Heart left ventricle (tissue), 16 donors: ENCODE results near the gene ETV7. TPM values are rescaled to one million over a fixed set of nuclear protein-coding genes. Genes with fewer than 3 reads are reported as not detected.
A peak's percentile ranks its signal among the peaks of the same experiment; 100 is the strongest.

Experiments used
- ATAC-seq, 4 donors: fragments of 200-7000 bp; cut with Tn5 transposase; one replicate each; pipeline ENCODE4 v1.9.1; 2020 to 2022; ENCODE audit warnings: moderate library complexity in 4 of 4, mild to moderate bottlenecking in 3 of 4, moderate number of reproducible peaks in 1 of 4
- DNase-seq, 5 donors: peaks; one replicate each; pipeline ENCODE4 v3.0.0-alpha.2; 2020
- H3K27ac ChIP-seq, 12 donors: fragments of 200-600 bp; sonication (generic) in 4 of 12; one replicate each; pipeline versions ENCODE4 v1.5.0 to v1.8.0; 2016 to 2022; ENCODE audit warnings: mild to moderate bottlenecking in 2 of 12
- H3K27me3 ChIP-seq, 9 donors: fragments of 200-600 bp; sonication (generic) in 2 of 9; one replicate each; pipeline versions ENCODE4 v1.5.1 to v1.8.0; 2016 to 2022; ENCODE audit warnings: mild to moderate bottlenecking in 3 of 9
- H3K36me3 ChIP-seq, 9 donors: fragments of 200-600 bp; sonication (generic) in 2 of 9; one replicate each; pipeline versions ENCODE4 v1.5.0 to v1.8.0; 2018 to 2022; ENCODE audit warnings: mild to moderate bottlenecking in 2 of 9
- H3K4me1 ChIP-seq, 12 donors: fragments of 200-600 bp; sonication (generic) in 4 of 12; one replicate each; pipeline versions ENCODE4 v1.5.0 to v1.8.0; 2016 to 2022; ENCODE audit warnings: mild to moderate bottlenecking in 3 of 12
- H3K4me3 ChIP-seq, 12 donors: fragments of 200-600 bp; sonication (generic) in 4 of 12; one replicate each; pipeline versions ENCODE4 v1.5.0 to v1.8.0; 2017 to 2022; ENCODE audit warnings: mild to moderate bottlenecking in 9 of 12, moderate library complexity in 4 of 12
- H3K9me3 ChIP-seq, 12 donors: fragments of 200-600 bp; sonication (generic) in 4 of 12; one replicate each; pipeline versions ENCODE4 v1.5.0 to v1.8.0; 2016 to 2022; ENCODE audit warnings: mild to moderate bottlenecking in 1 of 12
- POLR2A ChIP-seq, 2 donors: fragments of 450-650 bp; IDR thresholded peaks; one replicate each; pipeline ENCODE4 v1.6.1; 2017; ENCODE audit warnings: antibody characterized with exemption in 2 of 2, mild to moderate bottlenecking in 2 of 2, moderate library complexity in 2 of 2
- WGBS, 4 donors: extraction: QIAGEN DNeasy Blood & Tissue Kit in 2 of 4; methylation state at CpG; one replicate each; pipeline versions ENCODE4 v1.1.5 to v1.1.7; 2013 to 2018; 5-methylcytosine and 5-hydroxymethylcytosine counted together
- intact Hi-C, 10 donors: fragments of 100-400 bp; cut with DNase I; formaldehyde crosslinking; loops; one replicate each; pipeline versions ENCODE4 v1.11.1 to v1.14.2; 2022
- polyA plus RNA-seq, 2 donors: library from polyadenylated mRNA; stranded (reverse); fragments of 200-250 nt; gene quantifications; one replicate each; pipeline ENCODE4 v1.2.3, GENCODE V29; 2013
- total RNA-seq, 9 donors: library from RNA; depleted of rRNA in 2 of 9; stranded (reverse); fragments of >200 nt in 2 of 9; fragmentation: NEBNext Ultra II Directional in 3 of 9; extraction: Animal tissue kit (Norgen Biotek cat#: 25700) in 3 of 9; gene quantifications; one replicate each; pipeline versions ENCODE4 v1.1.0 to v1.2.4, GENCODE V29; 2016 to 2023
- TF ChIP-seq, protein P1 (sequence below), 12 donors: fragments of 200-600 bp; sonication (generic) in 4 of 12; IDR thresholded peaks; one replicate each; pipeline versions ENCODE4 v1.5.0 to v1.8.0; 2018 to 2022; ENCODE audit warnings: antibody characterized with exemption in 12 of 12, mild to moderate bottlenecking in 5 of 12
- donor health status: ischemic (EF 13 %, LVEDD 7.1; RV severe dilation, severe dysfunction).
- donor health status: healthy with polysubstance abuse.
- donor health status: DM: no; HTN: yes; CAD: no.
- donor health status: DM: no; HTN: no; CAD: no.
- donor health status: ischemic (EF 25% LVEDD 6.9; RV normal size, moderate dysfunction).
- donor health status: ischemic (EF 25% LVEDD 5.7; RV mildly dilated, moderate dysfunction).
- donor health status: healthy.
- donor health status: DM: yes; HTN: yes; CAD: no.
- donor health status: ischemic (EF 35%, LVEDD 5.7; RV mildly dilated, moderate dysfunction).
- donor health status: nonischemic (EF 11% LVEDD 7.7; RV severe dilation, severe dysfunction).
- donor health status: DM: yes; HTN: yes; CAD: no.
- donor health status: PGD.
- donor health status: ischemic (EF 29% LVEDD 5.4; RV normal size, mild dysfunction).
- donor health status: nonischemic (EF 23%, LVEDD 6.1; RV moderate dilation, normal function).

ETV7 gene
- total and polyA plus RNA-seq, 11 donors: 0.06 to 5.1 (median 0.31) TPM; not detected in 5

DNA sequence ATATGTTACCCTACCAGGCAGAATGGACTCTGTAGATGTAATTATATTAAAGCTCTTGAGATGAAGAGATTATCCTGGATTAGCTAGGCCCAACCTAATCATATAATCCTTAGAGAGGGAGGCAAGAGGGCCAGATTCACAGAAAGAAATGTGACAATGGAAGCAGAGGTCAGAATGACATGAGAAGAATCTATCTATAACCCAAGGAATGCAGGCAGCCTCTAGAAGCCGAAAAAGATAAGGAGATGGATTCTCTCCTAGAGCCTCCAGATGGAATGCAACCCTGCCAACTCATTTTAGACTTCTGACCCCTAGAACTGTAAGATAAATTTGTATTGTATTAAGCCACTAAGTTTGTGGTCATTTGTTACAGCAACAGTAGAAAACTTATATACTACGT lies 42.9 kb upstream of the ETV7 start:
- Histone ChIP-seq H3K36me3 (no peaks in the 10 kb centered on the region), H3K27ac (no peak overlapping the region), H3K4me3 (no peak overlapping the region), H3K9me3 (no peaks in the 10 kb centered on the region), H3K27me3 (no peaks in the 10 kb centered on the region), H3K4me1 (no peaks in the 10 kb centered on the region)
- intact Hi-C loops: no loop called here
- 59 to 63% (median 61%) methylated on average over 2 of the region's 2 CpGs for WGBS, 4 donors
- no peak for TF ChIP-seq POLR2A (IDR thresholded peaks at IDR 0.05)
- TF ChIP-seq, protein P1, sequence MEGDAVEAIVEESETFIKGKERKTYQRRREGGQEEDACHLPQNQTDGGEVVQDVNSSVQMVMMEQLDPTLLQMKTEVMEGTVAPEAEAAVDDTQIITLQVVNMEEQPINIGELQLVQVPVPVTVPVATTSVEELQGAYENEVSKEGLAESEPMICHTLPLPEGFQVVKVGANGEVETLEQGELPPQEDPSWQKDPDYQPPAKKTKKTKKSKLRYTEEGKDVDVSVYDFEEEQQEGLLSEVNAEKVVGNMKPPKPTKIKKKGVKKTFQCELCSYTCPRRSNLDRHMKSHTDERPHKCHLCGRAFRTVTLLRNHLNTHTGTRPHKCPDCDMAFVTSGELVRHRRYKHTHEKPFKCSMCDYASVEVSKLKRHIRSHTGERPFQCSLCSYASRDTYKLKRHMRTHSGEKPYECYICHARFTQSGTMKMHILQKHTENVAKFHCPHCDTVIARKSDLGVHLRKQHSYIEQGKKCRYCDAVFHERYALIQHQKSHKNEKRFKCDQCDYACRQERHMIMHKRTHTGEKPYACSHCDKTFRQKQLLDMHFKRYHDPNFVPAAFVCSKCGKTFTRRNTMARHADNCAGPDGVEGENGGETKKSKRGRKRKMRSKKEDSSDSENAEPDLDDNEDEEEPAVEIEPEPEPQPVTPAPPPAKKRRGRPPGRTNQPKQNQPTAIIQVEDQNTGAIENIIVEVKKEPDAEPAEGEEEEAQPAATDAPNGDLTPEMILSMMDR (IDR thresholded peaks at IDR 0.05): no peak
- DNase-seq: no peak
- no peak for ATAC-seq

DNA sequence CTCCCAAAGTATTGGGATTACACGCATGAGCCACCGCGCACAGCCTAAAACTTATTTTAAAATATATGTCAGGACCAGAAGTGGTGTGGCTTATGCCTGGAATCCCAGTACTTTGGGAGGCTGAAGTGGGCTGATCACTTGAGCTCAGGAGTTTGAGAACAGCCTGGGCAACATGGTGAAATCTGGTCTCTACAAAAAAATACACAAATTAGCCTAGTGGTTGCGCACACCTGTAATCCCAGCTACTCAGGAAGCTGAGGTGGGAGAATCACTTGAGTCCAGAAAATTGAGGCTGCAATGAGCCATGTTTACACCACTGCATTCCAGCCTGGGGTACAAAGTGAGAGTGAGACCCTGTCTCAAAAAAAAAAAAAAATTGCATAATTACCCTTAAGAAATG lies 41.4 kb upstream of the ETV7 start:
- Histone ChIP-seq H3K4me3 (no peak overlapping the region), H3K9me3 (no peaks in the 10 kb centered on the region), H3K27ac (no peak overlapping the region), H3K36me3 (no peaks in the 10 kb centered on the region), H3K4me1 (peaks cover 0 to 1% (median 0%) of the 10 kb centered on the region in 12 donors), H3K27me3 (no peaks in the 10 kb centered on the region)
- ATAC-seq (no peak), DNase-seq (no peak)
- TF ChIP-seq POLR2A (IDR thresholded peaks at IDR 0.05): no peak
- TF ChIP-seq, protein P1 (IDR thresholded peaks at IDR 0.05): peak in 4 of 12 donors; percentile 10 to 38 (median 16)
- intact Hi-C loops: loop anchor here in 5 of 10 donors (10.0 kb wide), 4 partner anchors 166 to 336 kb away; partner anchors contain the start of gene SRSF3 (in 1 of the 5)
- 53 to 97% (median 59%) methylated on average over 4 of the region's 4 CpGs for WGBS, 4 donors

DNA sequence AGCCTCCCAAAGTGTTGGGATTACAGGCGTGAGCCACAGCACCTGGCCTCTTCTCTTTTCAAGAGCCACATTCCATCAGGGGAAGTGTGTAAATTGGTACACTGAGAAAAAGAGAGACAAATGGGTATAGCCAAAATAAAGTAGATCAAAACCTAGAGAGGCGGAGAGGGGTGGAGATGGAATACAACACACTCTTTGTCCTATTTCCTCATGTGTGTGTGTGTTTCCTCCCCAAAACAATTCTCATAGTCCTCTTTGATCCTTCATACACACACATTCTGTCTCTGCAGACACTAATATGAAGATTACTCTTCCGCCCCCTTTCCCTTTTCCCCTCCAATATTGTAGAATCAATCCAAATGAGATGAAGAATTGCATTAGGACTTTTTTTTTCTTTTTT lies 39.2 kb upstream of the ETV7 start:
- Histone ChIP-seq H3K27ac (no peak overlapping the region), H3K4me1 (peaks cover 0 to 13% (median 6%) of the 10 kb centered on the region in 12 donors), H3K36me3 (no peaks in the 10 kb centered on the region), H3K9me3 (no peaks in the 10 kb centered on the region), H3K4me3 (no peak overlapping the region), H3K27me3 (no peaks in the 10 kb centered on the region)
- ATAC-seq (no peak), DNase-seq (no peak)
- no peak for TF ChIP-seq POLR2A (IDR thresholded peaks at IDR 0.05)
- TF ChIP-seq, protein P1 (IDR thresholded peaks at IDR 0.05): no peak
- intact Hi-C loops: loop anchor here in 5 of 10 donors (10.0 kb wide), 4 partner anchors 168 to 338 kb away; partner anchors contain the start of gene SRSF3 (in 1 of the 5)
- WGBS, 4 donors: 89 to 93% (median 91%) methylated on average over 3 of the region's 3 CpGs

DNA sequence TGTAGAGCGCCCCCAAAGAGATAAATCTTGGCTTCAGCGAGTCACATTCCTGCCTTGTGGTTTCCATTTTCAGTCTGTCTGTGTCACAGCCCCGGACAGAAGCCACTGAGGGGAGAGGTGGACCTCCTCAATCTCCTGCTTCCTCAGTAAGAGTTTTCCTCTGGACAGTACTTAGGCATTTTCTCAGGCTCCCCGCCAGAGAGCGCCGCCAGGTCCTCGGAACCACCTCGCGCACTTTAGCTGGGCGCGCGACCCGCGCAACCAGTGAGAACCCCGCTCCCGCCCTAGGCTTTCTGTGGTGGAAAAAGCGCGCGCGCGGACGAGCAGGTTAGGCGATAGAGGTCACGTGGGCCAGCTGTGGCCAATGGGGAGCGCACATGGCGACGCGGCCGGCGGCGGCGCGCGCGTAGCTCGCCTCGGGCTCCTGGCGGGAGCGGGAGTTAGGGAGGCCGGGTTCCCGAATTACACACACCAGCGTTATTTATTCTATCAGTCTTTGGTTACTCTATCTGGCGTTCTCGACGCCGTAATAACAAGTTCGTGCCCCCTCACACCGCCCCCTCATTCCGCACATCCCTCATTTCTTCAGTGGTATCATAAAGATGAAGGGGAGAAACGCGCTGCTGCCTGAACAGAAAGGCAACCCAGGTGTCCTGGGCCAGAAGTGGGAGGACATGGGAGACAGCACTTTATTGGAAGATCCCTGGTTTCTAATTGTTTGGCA lies 35.8 kb upstream of the ETV7 start:
- Histone ChIP-seq H3K36me3 (no peaks in the 10 kb centered on the region), H3K27ac (peak overlapping the region in 11 of 12 donors; percentile 55 to 87 (median 71)), H3K9me3 (no peaks in the 10 kb centered on the region), H3K4me3 (peak overlapping the region in 11 of 12 donors; percentile 35 to 67 (median 56)), H3K27me3 (no peaks in the 10 kb centered on the region), H3K4me1 (peaks cover 0 to 13% (median 6%) of the 10 kb centered on the region in 12 donors)
- ATAC-seq (peak; percentile 100), DNase-seq (peak; percentile 99)
- peak in 1 of 2 donors; percentile 71 for TF ChIP-seq POLR2A (IDR thresholded peaks at IDR 0.05)
- TF ChIP-seq, protein P1 (IDR thresholded peaks at IDR 0.05): peak; percentile 45 to 87 (median 64)
- WGBS, 4 donors: 0 to 2% (median 1%) methylated on average over 22 to 51 of the region's 51 CpGs
- intact Hi-C loops: loop anchor here in 8 of 10 donors (1.0 to 10.0 kb wide), 11 partner anchors 19 to 342 kb away; partner anchors contain the start of genes KCTD20 (in 5 of the 8), PXT1 (in 5 of the 8), SRSF3 (in 2 of the 8) and CDKN1A (in 1 of the 8)
